Left lung (tissue), 14 donors: ENCODE results near the gene MPHOSPH10. TPM values are rescaled to one million over a fixed set of nuclear protein-coding genes. Genes with fewer than 3 reads are reported as not detected.
A peak's percentile ranks its signal among the peaks of the same experiment; 100 is the strongest.
"Not testable (repeated sequence)": the region's sequence is repeated elsewhere in the genome, so short reads cannot be mapped to it uniquely, and the experiment has no call there.

ENCODE experiments used
- ATAC-seq: fragments of 200-7000 bp; cut with Tn5 transposase; one replicate; pipeline ENCODE4 v1.9.1; 2020; ENCODE audit warnings: moderate library complexity
- DNase-seq, 4 donors: peaks; one replicate each; pipeline ENCODE4 v3.0.0-alpha.2; 2013 to 2020
- H3K27ac ChIP-seq, 2 donors: fragments of 200-600 bp; sonication (generic) in 1 of 2; one replicate each; pipeline versions ENCODE4 v1.5.0 to v1.8.0; 2020 to 2021
- H3K27me3 ChIP-seq, 2 donors: fragments of 200-600 bp; sonication (generic) in 1 of 2; one replicate each; pipeline versions ENCODE4 v1.5.0 to v1.8.0; 2020 to 2021
- H3K36me3 ChIP-seq, 2 donors: fragments of 200-600 bp; sonication (generic) in 1 of 2; one replicate each; pipeline versions ENCODE4 v1.5.0 to v1.8.0; 2020 to 2021
- H3K4me1 ChIP-seq, 2 donors: fragments of 200-600 bp; one replicate each; pipeline ENCODE4 v1.8.0; 2021
- H3K4me3 ChIP-seq, 2 donors: fragments of 200-600 bp; sonication (generic) in 1 of 2; one replicate each; pipeline versions ENCODE4 v1.5.0 to v1.8.0; 2020 to 2021; ENCODE audit warnings: mild to moderate bottlenecking in 1 of 2
- H3K9me3 ChIP-seq, 2 donors: fragments of 200-600 bp; sonication (generic) in 1 of 2; one replicate each; pipeline versions ENCODE4 v1.5.0 to v1.8.0; 2020 to 2021
- intact Hi-C, 2 donors: fragments of 100-400 bp; cut with DNase I; formaldehyde crosslinking; loops; one replicate each; pipeline versions ENCODE4 v1.11.2 to v1.14.2; 2022
- long read RNA-seq, 12 donors: library from polyadenylated mRNA in 2 of 12; unstranded in 2 of 12; transcript quantifications; one replicate each; pipeline ENCODE4 v2.0.0 and lab custom pipeline, GENCODE V29; 2019 to 2026
- polyA plus RNA-seq, 6 donors: library from polyadenylated mRNA; unstranded; fragments of 120-200 nt; gene quantifications; one replicate each; pipeline ENCODE4 v1.2.1, GENCODE V29; 2013; ENCODE audit not compliant: insufficient read length in 6 of 6
- total RNA-seq, 2 donors: library from RNA; stranded (reverse); fragmentation: NEBNext Ultra II Directional; extraction: Animal tissue kit (Norgen Biotek cat#: 25700); gene quantifications; one replicate each; pipeline ENCODE4 v1.2.1, GENCODE V29; 2021
- TF ChIP-seq, protein P1 (sequence below), 2 donors: fragments of 200-600 bp; sonication (generic) in 1 of 2; IDR thresholded peaks; one replicate each; pipeline versions ENCODE4 v1.5.0 to v1.8.0; 2021; ENCODE audit warnings: antibody characterized with exemption in 2 of 2
- donor health status: DM: no; HTN: yes; CAD: no.
- donor health status: DM: no; HTN: no; CAD: no.

The MPHOSPH10 gene, protein sequence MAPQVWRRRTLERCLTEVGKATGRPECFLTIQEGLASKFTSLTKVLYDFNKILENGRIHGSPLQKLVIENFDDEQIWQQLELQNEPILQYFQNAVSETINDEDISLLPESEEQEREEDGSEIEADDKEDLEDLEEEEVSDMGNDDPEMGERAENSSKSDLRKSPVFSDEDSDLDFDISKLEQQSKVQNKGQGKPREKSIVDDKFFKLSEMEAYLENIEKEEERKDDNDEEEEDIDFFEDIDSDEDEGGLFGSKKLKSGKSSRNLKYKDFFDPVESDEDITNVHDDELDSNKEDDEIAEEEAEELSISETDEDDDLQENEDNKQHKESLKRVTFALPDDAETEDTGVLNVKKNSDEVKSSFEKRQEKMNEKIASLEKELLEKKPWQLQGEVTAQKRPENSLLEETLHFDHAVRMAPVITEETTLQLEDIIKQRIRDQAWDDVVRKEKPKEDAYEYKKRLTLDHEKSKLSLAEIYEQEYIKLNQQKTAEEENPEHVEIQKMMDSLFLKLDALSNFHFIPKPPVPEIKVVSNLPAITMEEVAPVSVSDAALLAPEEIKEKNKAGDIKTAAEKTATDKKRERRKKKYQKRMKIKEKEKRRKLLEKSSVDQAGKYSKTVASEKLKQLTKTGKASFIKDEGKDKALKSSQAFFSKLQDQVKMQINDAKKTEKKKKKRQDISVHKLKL
- total RNA-seq: 10 to 100 TPM; 22.1 to 28.8 TPM
- polyA plus RNA-seq: 10 to 100 TPM; 45.6 to 51.1 (median 48.9) TPM
- long read RNA-seq, donor 1, transcript MPHOSPH10-201 (11 exons, 2,484 nt): major isoform, 5 of 27 reads
- long read RNA-seq, donor 1, partial matches to known transcripts: 15 of 27 reads
- long read RNA-seq, donor 1, other reads (novel, unspliced or antisense): 0 of 27 reads
- long read RNA-seq, donor 2, partial matches to known transcripts: 7 of 14 reads
- long read RNA-seq, donor 2, other reads (novel, unspliced or antisense): 0 of 14 reads
- long read RNA-seq, donor 3, transcript MPHOSPH10-201 (11 exons, 2,484 nt): major isoform, 6 of 15 reads
- long read RNA-seq, donor 3, partial matches to known transcripts: 5 of 15 reads
- long read RNA-seq, donor 3, other reads (novel, unspliced or antisense): 0 of 15 reads
- long read RNA-seq, donor 4, partial matches to known transcripts: 15 of 15 reads
- long read RNA-seq, donor 4, other reads (novel, unspliced or antisense): 0 of 15 reads
- long read RNA-seq, donor 5, transcript MPHOSPH10-201 (11 exons, 2,484 nt): major isoform, 6 of 24 reads
- long read RNA-seq, donor 5, partial matches to known transcripts: 11 of 24 reads
- long read RNA-seq, donor 5, other reads (novel, unspliced or antisense): 0 of 24 reads
- long read RNA-seq, donor 6, partial matches to known transcripts: 13 of 20 reads
- long read RNA-seq, donor 6, other reads (novel, unspliced or antisense): 0 of 20 reads
- long read RNA-seq, donor 7, partial matches to known transcripts: 13 of 18 reads
- long read RNA-seq, donor 7, other reads (novel, unspliced or antisense): 0 of 18 reads
- long read RNA-seq, donor 8, transcript MPHOSPH10-201 (11 exons, 2,484 nt): major isoform, 15 of 27 reads
- long read RNA-seq, donor 8, partial matches to known transcripts: 11 of 27 reads
- long read RNA-seq, donor 8, other reads (novel, unspliced or antisense): 0 of 27 reads
- long read RNA-seq, donor 9: 0 reads
- long read RNA-seq, donor 10, partial matches to known transcripts: 21 of 22 reads
- long read RNA-seq, donor 10, other reads (novel, unspliced or antisense): 1 of 22 reads
- long read RNA-seq, donor 11, partial matches to known transcripts: 10 of 17 reads
- long read RNA-seq, donor 11, other reads (novel, unspliced or antisense): 0 of 17 reads
- long read RNA-seq, donor 12, transcript MPHOSPH10-201 (11 exons, 2,484 nt): major isoform, 12 of 14 reads
- long read RNA-seq, donor 12, partial matches to known transcripts: 0 of 14 reads
- long read RNA-seq, donor 12, other reads (novel, unspliced or antisense): 0 of 14 reads

DNA sequence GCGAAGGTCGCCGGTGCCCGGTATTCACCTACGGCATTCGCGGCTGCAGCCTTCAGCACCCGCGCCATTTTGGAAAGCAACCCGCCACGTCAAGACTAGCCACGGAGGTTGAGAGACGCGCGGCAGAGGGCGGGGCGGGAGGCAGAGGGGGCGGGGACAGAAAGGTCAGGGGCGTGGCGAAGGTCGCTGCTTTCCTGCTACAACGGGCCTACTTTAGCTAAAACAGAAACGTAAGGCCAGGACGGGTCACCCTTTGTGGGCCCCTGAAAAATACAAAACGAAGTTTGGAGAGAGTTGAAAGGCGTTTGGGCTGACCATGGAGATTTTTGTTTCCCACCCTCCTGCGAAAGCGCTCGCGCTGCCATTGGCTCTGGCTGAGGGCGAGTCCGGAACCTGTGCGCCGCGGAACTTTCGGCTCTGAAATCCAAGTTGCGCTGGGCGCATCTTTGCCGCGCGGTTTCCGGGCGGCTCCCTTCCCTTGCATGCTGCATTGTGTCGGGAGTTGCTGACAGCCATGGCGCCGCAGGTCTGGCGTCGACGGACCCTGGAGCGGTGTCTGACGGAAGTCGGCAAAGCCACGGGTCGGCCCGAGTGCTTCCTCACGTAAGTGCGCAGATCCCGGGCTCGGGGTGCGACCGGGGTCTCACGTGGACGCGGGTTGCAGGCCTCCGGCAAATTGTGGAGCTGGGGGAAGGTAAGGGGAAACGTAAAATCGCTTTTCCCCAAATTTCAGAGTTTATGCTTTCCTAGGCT lies at the start of gene MPHOSPH10, which contains the start of gene MCEE:
TSS of gene MPHOSPH10 (plus strand) at position 483 of the 753 bp plus-strand sequence. CDS start at position 515, 32 bp downstream.
TSS of gene MCEE (minus strand) at position 78 of the 753 bp plus-strand sequence. CDS start at position 68, 10 bp downstream.
- Histone ChIP-seq H3K4me1 (peaks cover 8 to 49% of the 10 kb centered on the region in 2 donors), H3K4me3 (peak within 1 kb of the TSS; percentile 63 to 81), H3K9me3 (no peaks in the 10 kb centered on the region), H3K27me3 (no peaks in the 10 kb centered on the region), H3K27ac (peak within 1 kb of the TSS; percentile 89 to 94), H3K36me3 (peaks cover 0 to 17% of the 10 kb centered on the region in 2 donors)
- peak; percentile 91 to 98 (median 93) for DNase-seq
- TF ChIP-seq, protein P1, sequence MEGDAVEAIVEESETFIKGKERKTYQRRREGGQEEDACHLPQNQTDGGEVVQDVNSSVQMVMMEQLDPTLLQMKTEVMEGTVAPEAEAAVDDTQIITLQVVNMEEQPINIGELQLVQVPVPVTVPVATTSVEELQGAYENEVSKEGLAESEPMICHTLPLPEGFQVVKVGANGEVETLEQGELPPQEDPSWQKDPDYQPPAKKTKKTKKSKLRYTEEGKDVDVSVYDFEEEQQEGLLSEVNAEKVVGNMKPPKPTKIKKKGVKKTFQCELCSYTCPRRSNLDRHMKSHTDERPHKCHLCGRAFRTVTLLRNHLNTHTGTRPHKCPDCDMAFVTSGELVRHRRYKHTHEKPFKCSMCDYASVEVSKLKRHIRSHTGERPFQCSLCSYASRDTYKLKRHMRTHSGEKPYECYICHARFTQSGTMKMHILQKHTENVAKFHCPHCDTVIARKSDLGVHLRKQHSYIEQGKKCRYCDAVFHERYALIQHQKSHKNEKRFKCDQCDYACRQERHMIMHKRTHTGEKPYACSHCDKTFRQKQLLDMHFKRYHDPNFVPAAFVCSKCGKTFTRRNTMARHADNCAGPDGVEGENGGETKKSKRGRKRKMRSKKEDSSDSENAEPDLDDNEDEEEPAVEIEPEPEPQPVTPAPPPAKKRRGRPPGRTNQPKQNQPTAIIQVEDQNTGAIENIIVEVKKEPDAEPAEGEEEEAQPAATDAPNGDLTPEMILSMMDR (IDR thresholded peaks at IDR 0.05): no peak
- intact Hi-C loops: no loop called here
- peak; percentile 96 for ATAC-seq

DNA sequence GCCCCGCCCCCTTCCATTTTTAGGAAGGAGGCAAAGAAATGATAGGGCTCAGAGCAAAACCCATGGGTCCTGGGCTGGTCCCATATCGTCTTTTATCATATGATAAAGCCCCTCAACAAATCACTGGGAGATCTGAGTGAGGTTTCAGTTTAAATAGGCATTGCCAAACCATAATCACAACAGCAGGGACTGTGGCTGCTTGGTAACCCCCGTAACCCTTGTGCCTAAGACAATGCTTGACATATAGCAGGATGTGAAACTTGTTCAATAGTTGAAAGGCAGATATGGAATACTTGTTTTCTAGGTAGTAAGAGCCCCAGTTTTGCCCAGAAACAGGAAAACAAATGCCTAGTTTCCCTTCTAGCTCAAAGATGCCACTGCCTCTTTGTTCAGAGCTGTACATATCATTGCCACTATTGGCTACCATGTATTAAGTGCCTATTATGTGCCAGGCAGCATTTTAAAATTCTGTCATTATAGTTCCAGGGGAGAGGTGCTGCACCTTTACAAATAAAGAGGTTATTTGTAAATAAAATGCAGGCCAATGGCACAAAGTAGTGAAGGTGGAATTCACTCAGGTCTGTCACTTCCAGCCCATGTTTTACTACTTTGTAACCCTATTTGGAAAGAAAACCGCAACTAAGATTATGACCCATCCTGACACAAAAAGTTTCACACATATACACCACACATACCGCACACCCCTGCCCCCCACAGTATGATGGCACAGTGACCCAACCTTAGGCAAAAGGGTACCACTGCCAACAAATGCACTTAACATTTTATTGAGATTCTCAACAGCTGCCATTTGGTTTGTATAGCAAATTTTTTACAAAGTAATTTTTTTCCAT lies 47.8 kb upstream of the MPHOSPH10 start:
- ATAC-seq: no peak
- no peak overlapping the region for H3K4me3 ChIP-seq
- peaks cover 0 to 30% of the 10 kb centered on the region in 2 donors for H3K36me3 ChIP-seq
- intact Hi-C loops: no loop called here
- no peak for DNase-seq
- H3K27me3 ChIP-seq: no peaks in the 10 kb centered on the region
- TF ChIP-seq, protein P1 (IDR thresholded peaks at IDR 0.05): no peak
- H3K27ac ChIP-seq: peak overlapping the region in 1 of 2 donors; percentile 13
- H3K9me3 ChIP-seq: no peaks in the 10 kb centered on the region
- H3K4me1 ChIP-seq: peaks cover 0 to 14% of the 10 kb centered on the region in 2 donors

DNA sequence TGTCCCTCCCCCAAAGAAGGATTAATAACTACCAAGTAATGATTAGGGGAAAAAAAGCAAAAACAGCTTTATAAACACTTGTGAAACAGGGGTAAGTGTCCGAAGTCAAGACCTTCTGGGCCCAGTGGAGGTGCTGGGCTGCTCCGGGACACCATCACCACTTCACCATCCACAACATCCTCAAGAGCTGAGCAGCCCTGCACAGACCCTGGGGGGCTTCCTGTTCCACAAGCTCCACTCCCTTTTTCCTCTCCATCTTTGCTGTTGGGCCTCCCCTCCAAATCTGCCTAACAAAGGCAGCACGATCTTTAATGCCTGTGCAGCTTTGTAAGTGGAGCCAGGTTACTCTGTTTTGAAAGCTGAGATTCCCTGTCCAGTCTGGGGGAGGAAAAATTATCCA lies 47.1 kb upstream of the MPHOSPH10 start:
- intact Hi-C loops, ATAC-seq, H3K9me3 ChIP-seq, H3K27ac ChIP-seq, DNase-seq, H3K27me3 ChIP-seq, H3K4me3 ChIP-seq: not testable (repeated sequence)
- Histone ChIP-seq H3K4me1 (peaks cover 0 to 14% of the 10 kb centered on the region in 2 donors), H3K36me3 (peaks cover 0 to 23% of the 10 kb centered on the region in 2 donors)

DNA sequence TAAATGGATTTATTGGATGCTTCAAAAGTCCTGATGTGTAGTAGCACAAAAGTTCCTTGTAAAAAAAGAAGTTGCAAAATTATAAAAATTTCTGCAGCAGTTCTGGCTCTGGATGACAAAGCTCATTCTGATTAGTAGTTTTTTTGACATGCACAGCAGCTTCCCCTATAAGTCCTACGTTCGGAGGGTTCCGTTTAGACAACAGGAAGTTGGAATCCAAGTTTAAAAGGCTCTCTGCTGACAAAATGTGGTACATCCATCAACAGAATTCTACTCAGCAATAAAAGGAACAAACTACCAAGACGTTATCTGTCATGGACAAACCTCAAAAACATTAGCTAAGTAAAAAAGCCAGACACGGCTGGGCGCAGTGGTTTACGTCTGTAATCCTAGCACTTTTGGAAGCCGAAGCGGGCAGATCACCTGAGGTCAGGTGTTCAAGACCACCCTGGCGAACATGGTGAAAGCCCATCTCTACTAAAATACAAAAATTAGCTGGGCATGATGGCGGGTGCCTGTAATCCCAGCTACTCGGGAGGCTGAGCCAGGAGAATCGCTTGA lies 46.6 kb upstream of the MPHOSPH10 start:
- H3K4me3 ChIP-seq, H3K27me3 ChIP-seq, intact Hi-C loops, H3K9me3 ChIP-seq, DNase-seq: not testable (repeated sequence)
- Histone ChIP-seq H3K4me1 (peaks cover 0 to 14% of the 10 kb centered on the region in 2 donors), H3K27ac (peak overlapping the region; percentile 3 to 84), H3K36me3 (peaks cover 0 to 18% of the 10 kb centered on the region in 2 donors)
- ATAC-seq: peak; percentile 41

DNA sequence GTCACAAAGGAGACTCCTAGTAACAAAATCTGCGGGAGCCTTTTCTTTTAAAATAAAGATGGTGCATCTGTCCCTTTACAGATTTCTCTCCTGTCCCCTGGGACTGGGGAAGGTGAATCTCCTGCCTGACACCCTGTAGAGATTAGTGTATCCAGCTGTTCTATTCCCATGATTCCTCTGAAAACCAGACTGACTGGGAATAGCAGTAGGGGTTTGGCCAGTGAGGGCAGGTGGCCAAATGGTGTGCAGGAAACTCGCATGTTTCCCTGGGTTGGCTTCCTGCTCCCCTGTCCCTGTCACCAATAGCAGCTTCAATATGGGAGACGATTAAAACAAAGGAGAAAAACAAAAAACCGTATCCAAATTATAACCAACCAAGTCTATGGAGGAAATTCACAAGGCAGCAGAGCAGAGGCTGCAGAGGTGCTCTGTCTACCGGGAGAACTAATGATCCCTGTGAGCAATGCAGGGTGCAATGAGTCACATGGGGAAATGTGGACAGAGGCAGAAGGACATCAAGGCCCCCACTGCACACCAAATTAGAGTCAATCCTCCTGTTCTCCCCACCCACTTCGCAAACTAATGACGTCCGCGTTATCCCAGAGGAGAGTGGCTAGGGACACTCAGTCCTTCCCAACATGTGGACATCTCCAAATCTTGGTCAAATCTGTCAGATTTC lies 45.0 kb upstream of the MPHOSPH10 start:
- H3K27ac ChIP-seq, H3K4me3 ChIP-seq, ATAC-seq, H3K9me3 ChIP-seq, H3K36me3 ChIP-seq, intact Hi-C loops, H3K27me3 ChIP-seq, DNase-seq: not testable (repeated sequence)
- peaks cover 0 to 14% of the 10 kb centered on the region in 2 donors for H3K4me1 ChIP-seq

DNA sequence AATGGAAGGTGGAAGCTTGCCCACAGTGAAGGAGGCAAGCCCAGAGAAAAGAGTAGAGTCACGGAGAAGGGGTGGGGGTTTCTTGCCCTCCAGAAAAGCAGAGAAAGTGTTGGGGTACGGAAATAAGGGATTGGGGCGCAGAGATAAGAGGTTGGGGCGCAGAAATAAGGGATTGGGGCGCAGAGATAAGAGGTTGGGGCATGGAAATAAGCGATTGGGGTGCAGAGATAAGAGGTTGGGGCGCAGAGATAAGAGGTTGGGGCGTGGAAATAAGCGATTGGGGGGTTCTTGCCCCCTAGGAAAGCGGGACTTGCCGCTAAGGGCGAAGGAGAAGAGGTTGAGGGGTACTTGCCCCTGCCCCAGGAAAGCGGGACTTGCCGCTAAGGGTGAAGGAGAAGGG lies 41.0 kb upstream of the MPHOSPH10 start:
- ATAC-seq, H3K27ac ChIP-seq, H3K4me3 ChIP-seq, H3K36me3 ChIP-seq, intact Hi-C loops, H3K27me3 ChIP-seq, H3K9me3 ChIP-seq, H3K4me1 ChIP-seq, DNase-seq: not testable (repeated sequence)

DNA sequence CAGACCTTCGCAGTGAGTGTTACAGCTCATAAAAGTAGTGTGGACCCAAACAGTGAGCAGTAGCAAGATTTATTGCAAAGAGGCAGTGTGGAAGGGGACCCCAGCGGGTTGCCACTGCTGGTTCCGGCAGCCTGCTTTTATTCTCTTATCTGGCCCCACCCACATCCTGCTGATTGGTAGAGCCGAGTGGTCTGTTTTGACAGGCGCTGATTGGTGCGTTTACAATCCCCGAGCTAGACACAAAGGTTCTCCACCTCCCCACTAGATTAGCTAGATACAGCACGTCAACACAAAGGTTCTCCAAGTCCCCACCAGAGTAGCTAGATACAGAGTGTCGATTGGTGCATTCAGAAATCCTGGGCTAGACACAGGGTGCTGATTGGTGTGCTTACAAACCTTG lies 38.6 kb upstream of the MPHOSPH10 start:
- H3K27ac ChIP-seq, H3K4me3 ChIP-seq, H3K4me1 ChIP-seq, H3K36me3 ChIP-seq, DNase-seq, ATAC-seq, intact Hi-C loops, H3K27me3 ChIP-seq, H3K9me3 ChIP-seq: not testable (repeated sequence)
